ENCODE data around the gene PTPRG.

Gene PTPRG

GRCh38 chr3:62332835-62333244, 771.5 kb downstream of the PTPRG start:
- no peak for DNase-seq

- DNase-seq, result no peak
Observed at GRCh38 chr3:62335196-62335595, 773.8 kb downstream of the PTPRG start.

GRCh38 chr3:62343755-62344154, 782.4 kb downstream of the PTPRG start:
- DNase-seq, result no peak

Data from NCI-H446 treated with DMSO at 0.1 percent for 48 hours (cell line).